ENCODE measurements around the gene NIPAL3.

NIPAL3 gene

DNA sequence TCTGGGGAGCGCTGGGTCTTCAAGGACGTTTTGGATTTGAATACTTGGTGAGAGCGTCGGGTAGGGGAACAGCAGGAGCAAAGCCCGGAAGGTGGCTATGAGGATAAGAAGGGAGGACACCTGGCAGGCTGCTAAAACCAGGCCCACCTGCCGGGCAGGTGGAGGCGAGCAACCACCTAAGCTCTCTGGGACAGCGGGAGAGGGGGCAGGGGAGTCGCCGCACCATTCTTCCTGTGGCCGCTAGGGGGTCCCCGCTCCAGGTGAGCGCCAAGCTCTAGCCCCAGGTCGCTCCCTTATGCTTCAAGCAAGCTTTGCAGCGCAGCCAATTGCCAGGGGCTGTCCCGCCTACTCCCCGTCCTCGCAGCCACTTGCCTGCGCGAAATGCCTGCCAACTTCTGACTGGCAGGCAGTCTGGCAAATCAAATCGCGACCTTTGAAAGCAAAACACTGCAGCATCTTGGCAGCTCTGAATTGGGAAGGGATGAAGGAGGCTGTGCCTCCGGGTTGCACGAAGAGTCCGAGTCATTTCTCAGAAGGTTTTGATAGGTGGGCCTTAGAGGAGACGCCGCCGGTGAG is at the start of gene NIPAL3:
NIPAL3 (plus strand) TSS at position 469 of the 576 bp plus-strand sequence. CDS start 3,746 bp downstream, outside the sequence.
- DNase-seq = peak; percentile 77

DNA sequence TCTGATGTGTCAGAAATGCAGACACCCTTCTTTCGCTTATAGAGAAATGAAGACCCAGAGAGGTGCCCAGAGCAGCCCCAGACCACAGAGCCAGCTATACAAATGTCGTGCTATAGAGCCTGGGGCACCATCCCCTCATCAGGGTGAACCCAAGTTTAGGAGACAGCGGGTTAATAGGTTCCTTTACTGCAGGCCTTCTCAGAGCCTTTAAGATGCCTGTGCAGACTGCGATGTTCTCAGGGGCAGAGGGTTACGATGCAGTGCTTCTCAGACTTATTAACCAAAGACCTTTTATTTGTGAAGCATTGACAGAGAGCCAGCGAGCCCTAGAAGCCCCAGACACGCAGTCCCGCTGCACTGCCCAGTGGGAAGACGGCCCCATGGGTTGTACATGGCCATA is 48.9 kb upstream of the NIPAL3 start:
- DNase-seq = no peak

- DNase-seq = no peak
These were observed 46.4 kb upstream of the NIPAL3 start for GRCh38 chr1:24369199-24369598.

DNA sequence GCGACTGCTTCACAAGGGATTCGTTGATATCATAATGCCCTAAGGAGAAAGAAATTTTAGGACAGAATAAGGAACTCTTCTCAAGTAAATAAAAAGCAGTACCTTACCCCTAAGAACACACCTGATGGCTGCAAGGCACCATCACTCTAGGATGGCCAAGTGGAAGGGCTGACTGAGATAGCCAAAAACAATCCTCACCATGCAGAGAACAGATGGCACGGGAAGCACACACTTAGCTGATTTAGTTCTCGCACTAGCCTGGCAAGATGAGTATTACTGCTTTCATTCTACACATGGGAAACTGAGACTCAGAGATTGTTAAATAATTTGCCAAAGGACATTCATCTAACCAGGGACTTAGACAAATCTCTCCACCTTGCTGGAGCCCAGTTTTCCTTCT is 45.8 kb upstream of the NIPAL3 start:
- no peak for DNase-seq

DNA sequence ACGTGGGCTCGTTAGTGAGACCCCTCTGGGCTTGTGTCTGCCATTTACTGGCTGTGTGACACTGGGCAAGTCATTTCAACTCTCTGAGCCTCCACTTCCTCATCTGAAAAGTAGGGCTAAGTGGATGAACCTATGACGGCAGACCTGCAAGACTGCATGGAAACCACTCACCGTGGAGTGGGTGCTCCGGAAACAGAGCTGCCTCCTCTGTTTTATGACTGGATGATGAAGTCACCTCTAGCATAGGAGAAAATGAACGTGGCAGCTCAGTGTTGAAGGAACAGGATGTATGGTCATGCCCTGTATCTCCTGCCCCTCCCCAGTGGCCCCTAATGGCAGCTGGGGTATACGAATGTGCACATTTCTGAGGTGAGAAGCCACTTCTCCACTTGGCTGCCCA is 42.6 kb upstream of the NIPAL3 start:
- DNase-seq = no peak

GRCh38 chr1:24373710-24374109 is 41.9 kb upstream of the NIPAL3 start:
- DNase-seq = no peak

GRCh38 chr1:24374891-24375786 is 40.5 kb upstream of the NIPAL3 start:
- peak; percentile 31 for DNase-seq

- no peak for DNase-seq
These were observed 35.8 kb upstream of the NIPAL3 start for GRCh38 chr1:24379733-24380315.

GRCh38 chr1:24380508-24380907 is 35.1 kb upstream of the NIPAL3 start:
- no peak for DNase-seq

DNA sequence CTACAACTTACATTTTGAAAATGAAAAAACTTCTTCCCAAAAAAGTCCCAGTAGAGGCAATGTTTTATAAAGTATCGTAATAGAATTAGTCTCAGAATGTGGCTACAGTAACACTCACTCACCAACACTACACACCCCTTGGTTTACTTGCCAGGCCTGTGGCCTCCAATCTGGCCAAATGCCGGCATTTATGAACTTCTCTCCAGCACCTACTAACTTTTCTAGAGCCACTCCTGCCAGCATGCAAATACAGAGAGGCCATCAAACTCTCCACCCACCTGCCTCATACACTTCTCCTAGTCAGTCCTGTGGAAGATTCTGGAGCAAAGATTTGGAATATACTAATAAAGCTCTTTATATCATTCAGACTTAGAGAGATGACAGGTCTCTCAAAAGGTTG is 34.3 kb upstream of the NIPAL3 start:
- no peak for DNase-seq

DNA sequence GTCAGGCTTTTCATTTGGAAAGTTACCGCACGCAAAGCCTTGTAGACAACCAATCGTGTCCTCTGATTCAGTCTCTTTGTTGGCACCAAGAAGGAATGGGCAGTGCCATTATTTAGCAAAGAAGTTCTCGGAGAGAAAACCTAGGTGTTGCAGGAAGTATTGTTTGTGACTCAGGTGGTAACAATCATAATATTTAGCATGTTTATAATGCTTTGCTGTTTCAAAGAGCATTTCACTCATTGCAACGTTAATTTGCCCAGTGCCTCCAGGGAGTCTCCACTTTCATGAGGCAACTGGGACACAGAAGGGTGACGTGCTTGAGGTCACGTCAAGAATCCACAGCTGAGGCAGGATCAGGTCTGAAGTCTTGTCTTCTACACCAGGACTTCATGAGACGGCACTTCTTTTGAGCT is 33.4 kb upstream of the NIPAL3 start:
- DNase-seq = no peak

DNA sequence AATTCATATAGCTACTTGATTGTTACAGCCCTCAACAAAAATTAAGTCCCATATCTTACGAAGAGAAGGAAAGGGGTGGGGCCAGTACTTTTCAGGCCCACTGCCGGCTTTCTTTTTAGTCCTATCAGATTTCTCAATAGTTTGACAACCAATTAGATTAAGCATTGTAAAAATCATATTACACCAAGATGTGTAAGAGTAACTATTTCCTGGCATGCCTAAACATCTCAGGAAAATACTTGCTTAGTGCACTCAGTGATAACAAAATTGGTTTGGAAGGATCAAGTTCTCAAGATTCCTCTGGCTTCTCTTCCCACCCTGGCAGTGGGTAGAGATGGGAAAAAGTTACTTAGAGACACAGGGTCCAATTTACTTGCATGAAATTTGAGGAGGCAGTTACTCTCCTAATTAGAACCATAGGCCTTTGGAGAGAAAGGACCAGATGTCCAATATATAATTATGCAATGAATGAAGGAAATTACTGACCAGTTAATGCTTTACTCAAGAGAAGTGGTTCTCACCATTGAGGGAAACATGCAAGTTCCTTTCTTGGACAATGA is 32.1 kb upstream of the NIPAL3 start:
- peak; percentile 56 for DNase-seq

GRCh38 chr1:24384251-24385090 is 31.1 kb upstream of the NIPAL3 start:
- DNase-seq = no peak

DNA sequence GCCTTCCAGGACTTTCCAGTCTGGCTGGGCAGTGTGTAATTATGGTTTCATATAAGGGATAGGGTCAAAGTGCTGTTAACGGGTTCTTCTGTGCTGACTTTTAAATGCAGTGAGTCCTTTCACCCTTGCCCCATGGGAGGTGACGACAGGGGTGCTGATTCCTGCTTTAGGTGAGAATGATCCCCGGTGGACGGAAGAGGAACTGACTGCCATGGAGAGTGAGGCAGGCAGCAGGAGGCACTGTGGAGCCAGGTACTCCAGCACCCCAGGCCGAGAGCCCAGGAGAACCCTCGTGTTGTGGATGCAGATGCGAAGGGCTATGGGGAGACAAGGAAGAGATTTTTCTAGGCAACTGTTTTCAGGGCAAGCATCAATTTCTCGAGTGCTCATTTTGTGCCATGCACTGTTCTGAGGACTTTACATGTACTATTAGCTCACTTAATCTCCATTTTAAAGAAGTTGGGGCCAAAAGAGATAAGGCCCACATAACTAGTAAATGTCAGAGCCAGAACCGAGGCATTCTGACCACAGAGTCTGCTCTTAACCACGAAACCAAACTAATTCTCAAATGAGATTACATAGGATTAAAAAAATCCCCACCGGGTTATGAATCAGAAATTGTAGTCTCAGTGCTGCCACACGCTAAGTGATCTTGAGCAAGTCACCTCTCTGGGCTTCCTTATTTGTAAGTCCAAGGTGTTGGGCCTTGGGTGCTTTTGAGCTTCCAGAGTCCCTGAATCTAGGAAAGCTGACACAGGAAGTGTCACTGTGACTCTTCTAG is 30.3 kb upstream of the NIPAL3 start:
- DNase-seq = no peak

DNA sequence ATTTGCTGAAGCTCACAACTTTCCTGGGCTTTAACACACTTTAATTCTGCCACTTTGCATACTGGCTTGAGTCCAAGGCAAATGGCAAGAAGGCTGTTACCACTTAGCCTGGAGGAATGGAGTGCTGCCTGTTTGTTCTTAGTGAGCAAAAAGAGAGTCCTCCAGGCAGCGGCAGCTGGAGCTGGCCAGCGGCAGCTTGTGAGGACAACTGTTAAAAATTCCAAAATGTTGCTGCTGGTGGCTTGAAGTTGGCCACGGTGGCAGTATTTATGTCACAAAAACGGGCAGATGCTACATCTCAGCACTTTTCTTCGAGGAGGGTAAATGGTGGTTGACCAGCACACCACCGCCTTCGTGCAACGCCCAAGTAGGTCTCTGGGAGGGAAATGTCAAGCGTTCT is 29.4 kb upstream of the NIPAL3 start:
- DNase-seq = peak; percentile 77

GRCh38 chr1:24386931-24387330 is 28.7 kb upstream of the NIPAL3 start:
- no peak for DNase-seq

DNA sequence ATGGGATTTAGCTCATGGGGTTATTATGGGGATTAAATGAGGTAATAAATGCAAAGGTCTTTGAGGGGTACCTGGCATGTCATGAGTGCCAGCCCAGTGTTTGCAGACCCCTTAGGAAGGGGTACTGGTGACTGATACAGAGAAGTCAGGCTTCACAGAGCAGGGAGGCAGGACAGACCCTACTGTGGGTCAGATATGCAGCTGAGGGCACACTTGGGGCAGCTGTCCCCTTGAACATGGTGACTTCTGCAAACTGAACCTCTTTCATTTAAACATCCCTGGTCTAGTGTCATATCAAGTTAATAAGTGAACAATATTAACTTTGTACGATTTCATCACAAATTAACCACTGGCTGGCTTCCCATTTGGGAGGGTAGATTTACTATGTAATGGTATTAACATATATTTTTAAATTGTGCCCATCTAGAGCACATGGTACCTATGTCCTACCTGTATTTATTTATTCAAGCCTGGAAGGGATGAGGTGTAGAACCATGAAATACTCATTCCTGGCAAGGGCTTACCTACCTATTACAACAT is 27.9 kb upstream of the NIPAL3 start:
- DNase-seq = no peak

DNA sequence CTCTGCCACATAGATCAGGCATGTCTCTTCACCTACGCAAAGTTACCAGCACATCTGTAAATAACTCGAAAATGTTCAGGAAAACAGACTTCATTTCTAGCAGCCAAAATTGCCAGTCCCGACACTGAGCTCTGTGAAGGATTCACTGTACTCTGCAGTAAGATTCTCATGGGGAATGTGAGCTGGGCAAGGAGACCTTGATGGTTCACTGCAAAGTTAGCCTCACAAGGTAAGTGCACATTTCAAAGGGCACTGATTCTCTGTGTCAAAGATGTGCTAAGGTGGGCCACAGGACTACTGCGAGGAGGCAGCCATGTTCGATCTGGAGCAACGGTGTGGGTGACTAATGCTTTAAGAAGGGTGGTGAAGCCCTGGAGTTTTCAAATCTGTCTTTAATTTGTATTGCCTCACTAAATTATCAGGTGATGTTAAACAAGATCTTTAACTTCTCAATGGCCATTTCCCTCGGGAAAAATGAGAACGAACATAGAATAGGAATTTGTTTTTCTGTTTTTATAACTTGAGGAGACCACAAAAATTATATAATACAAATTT is 27.2 kb upstream of the NIPAL3 start:
- DNase-seq = no peak

- DNase-seq = no peak
These were observed 26.3 kb upstream of the NIPAL3 start for GRCh38 chr1:24389231-24389678.

DNA sequence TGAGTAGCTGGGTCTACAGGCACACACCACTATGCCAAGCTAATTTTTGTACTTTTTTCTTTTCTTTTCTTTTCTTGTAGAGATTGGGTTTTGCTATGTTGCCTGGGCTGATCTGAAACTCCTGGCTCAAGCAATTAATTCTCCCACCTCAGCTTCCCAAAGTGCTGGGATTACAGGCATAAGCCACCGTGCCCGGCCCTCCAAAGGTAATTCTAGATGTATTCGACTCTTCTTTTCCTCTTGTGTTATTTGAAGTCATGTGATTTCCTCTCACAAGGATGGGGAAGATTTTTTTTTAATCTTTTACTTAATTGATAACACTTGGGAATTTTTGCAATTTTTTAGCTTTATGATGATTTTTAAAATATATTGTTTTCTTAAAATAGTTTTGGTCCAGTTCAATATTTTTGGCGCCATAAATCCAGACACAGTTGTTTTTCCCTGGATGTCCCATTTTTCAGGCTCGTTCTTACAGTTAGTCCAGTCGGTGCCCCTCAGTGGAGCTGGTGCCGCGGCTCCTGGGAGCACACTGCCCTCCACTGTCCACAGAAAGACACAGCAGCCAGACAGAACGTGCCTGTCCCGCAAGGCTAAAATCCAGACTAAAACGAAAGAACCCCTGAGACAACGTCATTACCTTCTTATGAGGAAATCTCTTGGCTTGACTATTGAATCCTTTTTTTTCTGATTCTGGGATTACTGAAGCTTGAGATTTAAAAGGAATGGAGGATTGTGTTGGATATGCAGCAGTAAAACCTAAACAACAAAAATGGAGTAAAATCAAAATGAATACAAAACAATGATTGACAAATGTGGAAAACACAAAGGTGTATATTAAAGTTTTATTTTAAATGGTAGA is 24.4 kb upstream of the NIPAL3 start:
- no peak for DNase-seq
